Neural progenitor cell (in vitro differentiated cells): ENCODE measurements around the gene TAF4. TPM values are rescaled to one million over a fixed set of nuclear protein-coding genes. Genes with fewer than 3 reads are reported as not detected.

ENCODE experiments used
- DNase-seq: peaks from one replicate; pipeline ENCODE4 v3.0.0-alpha.2; 2016; ENCODE audit warnings: low spot score
- H2AFZ ChIP-seq: fragments of 200-600 bp; sonication (generic); replicated peaks from 2 replicates; pipeline ENCODE4 v1.6.1; 2016; ENCODE audit warnings: antibody characterized with exemption
- H3F3A ChIP-seq: fragments of 200-600 bp; sonication (generic); 2 replicates; pipeline ENCODE4 v1.6.1; 2016; ENCODE audit warnings: antibody characterized with exemption, low read depth
- H3K27ac ChIP-seq: fragments of 200-600 bp; sonication (generic); 2 replicates; pipeline ENCODE4 v1.5.1; 2016; ENCODE audit warnings: mild to moderate bottlenecking
- H3K27me3 ChIP-seq: fragments of 200-600 bp; sonication (generic); 2 replicates; pipeline ENCODE4 v1.6.1; 2016; ENCODE audit warnings: mild to moderate bottlenecking, moderate library complexity
- H3K36me3 ChIP-seq: fragments of 200-600 bp; sonication (generic); 2 replicates; pipeline ENCODE4 v1.5.1; 2016
- H3K4me1 ChIP-seq: fragments of 200-600 bp; sonication (generic); 2 replicates; pipeline ENCODE4 v1.6.1; 2016; ENCODE audit warnings: mixed run types
- H3K4me2 ChIP-seq: fragments of 200-600 bp; sonication (generic); 2 replicates; pipeline ENCODE4 v1.6.1; 2016
- H3K4me3 ChIP-seq: fragments of 200-600 bp; sonication (generic); 2 replicates; pipeline ENCODE4 v1.5.1; 2016
- H3K79me2 ChIP-seq: fragments of 200-600 bp; sonication (generic); 2 replicates; pipeline ENCODE4 v1.6.1; 2016; ENCODE audit warnings: low read depth
- H3K9ac ChIP-seq: fragments of 200-600 bp; sonication (generic); 2 replicates; pipeline ENCODE4 v1.6.1; 2016
- H3K9me3 ChIP-seq: fragments of 200-600 bp; sonication (generic); 2 replicates; pipeline ENCODE4 v1.5.1; 2016; ENCODE audit warnings: low read depth
- H4K20me1 ChIP-seq: fragments of 200-600 bp; sonication (generic); 2 replicates; pipeline ENCODE4 v1.6.1; 2016; ENCODE audit warnings: low read depth
- H3K27ac Mint-ChIP-seq: 3 replicates; pipeline ENCODE4 v1.8.0; 2021; ENCODE audit warnings: mixed read lengths
- H3K27me3 Mint-ChIP-seq: 2 replicates; pipeline ENCODE4 v1.8.0; 2022; ENCODE audit warnings: low read depth, mild to moderate bottlenecking, inconsistent platforms, moderate library complexity, mixed read lengths; ENCODE audit not compliant: insufficient read depth
- H3K36me3 Mint-ChIP-seq: 3 replicates; pipeline ENCODE4 v1.8.0; 2021; ENCODE audit warnings: mixed read lengths
- H3K4me1 Mint-ChIP-seq: 3 replicates; pipeline ENCODE4 v1.8.0; 2021; ENCODE audit warnings: mixed read lengths
- H3K4me3 Mint-ChIP-seq: 3 replicates; pipeline ENCODE4 v1.8.0; 2021; ENCODE audit warnings: mild to moderate bottlenecking, moderate library complexity, mixed read lengths
- H3K9me3 Mint-ChIP-seq: 3 replicates; pipeline ENCODE4 v1.8.0; 2020; ENCODE audit warnings: mixed read lengths
- CTCF ChIP-seq: fragments of 200-600 bp; sonication (generic); IDR thresholded peaks from 2 replicates; pipeline ENCODE4 v1.5.1; 2017; ENCODE audit warnings: antibody characterized with exemption, mild to moderate bottlenecking
- EZH2 ChIP-seq: fragments of 200-600 bp; sonication (generic); IDR thresholded peaks from 2 replicates; pipeline ENCODE4 v1.6.1; 2017; ENCODE audit warnings: antibody characterized with exemption, mild to moderate bottlenecking, moderate library complexity
- EZH2phosphoT487 ChIP-seq: fragments of 200-600 bp; sonication (generic); IDR thresholded peaks from 2 replicates; pipeline ENCODE4 v1.6.1; 2017; ENCODE audit warnings: antibody characterized with exemption
- total RNA-seq: library from RNA; depleted of rRNA; stranded (reverse); fragments of >200 nt; gene quantifications from 2 replicates; pipeline ENCODE4 v1.2.3, GENCODE V29; 2015; ENCODE audit warnings: low replicate concordance

Gene TAF4
- total RNA-seq, 1 donor from 2014 or later: 9.9 TPM

GRCh38 chr20:61935926-61936700, 129.6 kb downstream of the TAF4 start:
- no peaks in the 10 kb centered on the region for H3K9me3 ChIP-seq
- TF ChIP-seq CTCF (no peak), EZH2 (no peak), EZH2phosphoT487 (no peak)
- Mint-ChIP-seq H3K27me3 (peaks cover 2% of the 10 kb centered on the region), H3K4me1 (peaks cover 10% of the 10 kb centered on the region), H3K4me3 (no peak overlapping the region), H3K27ac (peak overlapping the region; percentile 76), H3K9me3 (no peaks in the 10 kb centered on the region), H3K36me3 (peaks cover 6% of the 10 kb centered on the region)
- H3K27ac ChIP-seq: no peak overlapping the region
- H3K79me2 ChIP-seq: no peaks in the 10 kb centered on the region
- H3K4me3 ChIP-seq: no peak overlapping the region
- no peaks in the 10 kb centered on the region for H3K36me3 ChIP-seq
- H3F3A ChIP-seq: peaks cover 4% of the 10 kb centered on the region
- no peaks in the 10 kb centered on the region for H4K20me1 ChIP-seq
- no peak for DNase-seq
- no peak overlapping the region for H2AFZ ChIP-seq
- no peaks in the 10 kb centered on the region for H3K27me3 ChIP-seq
- no peak overlapping the region for H3K9ac ChIP-seq
- no peak overlapping the region for H3K4me2 ChIP-seq
- peaks cover 10% of the 10 kb centered on the region for H3K4me1 ChIP-seq

DNA sequence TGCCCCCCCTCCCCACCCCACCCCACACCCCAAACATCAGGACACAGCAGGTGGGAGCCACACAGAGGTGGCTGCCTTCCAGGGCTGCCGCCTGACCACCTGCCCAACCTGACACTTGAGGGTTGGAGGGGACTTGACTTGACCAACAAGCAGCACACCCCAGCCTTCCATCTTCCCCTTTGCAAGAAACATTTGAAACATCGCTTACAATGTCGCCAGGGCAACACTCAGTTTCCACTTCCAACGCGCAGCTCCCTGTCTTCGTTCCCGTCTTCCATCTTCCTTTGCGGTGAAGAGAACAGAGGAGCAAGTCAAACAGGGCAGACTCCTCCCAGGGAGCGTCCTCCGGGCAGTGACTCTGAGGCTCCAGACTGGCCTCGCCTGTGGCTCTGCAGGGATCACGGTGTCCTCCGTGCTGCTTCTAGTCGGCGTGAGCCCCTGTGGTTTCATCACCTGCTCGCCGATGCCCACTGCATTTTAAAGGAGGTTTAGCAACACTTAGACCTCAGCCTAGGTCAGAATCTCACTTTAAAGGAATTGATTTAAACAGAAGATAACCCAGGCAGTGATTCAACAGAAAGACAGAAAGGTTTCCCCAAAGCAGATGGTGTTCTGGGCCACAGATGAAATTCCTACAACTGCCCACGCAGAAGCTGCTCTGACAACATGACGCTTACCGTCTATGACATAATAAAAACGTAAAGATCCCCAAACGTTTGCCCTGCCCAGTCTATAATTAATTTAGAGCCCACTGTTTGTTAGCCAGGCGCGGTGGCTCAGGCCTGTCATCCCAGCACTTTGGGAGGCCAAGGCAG, 130.8 kb downstream of the TAF4 start:
- Histone ChIP-seq H3K9me3 (no peaks in the 10 kb centered on the region), H3K27ac (no peak overlapping the region), H3K4me2 (no peak overlapping the region), H3K79me2 (no peaks in the 10 kb centered on the region), H2AFZ (no peak overlapping the region), H4K20me1 (no peaks in the 10 kb centered on the region), H3K27me3 (no peaks in the 10 kb centered on the region), H3K4me3 (no peak overlapping the region), H3K4me1 (peaks cover 10% of the 10 kb centered on the region), H3F3A (peaks cover 4% of the 10 kb centered on the region), H3K36me3 (no peaks in the 10 kb centered on the region), H3K9ac (no peak overlapping the region)
- Mint-ChIP-seq H3K4me3 (no peak overlapping the region), H3K27ac (no peak overlapping the region), H3K27me3 (peaks cover 2% of the 10 kb centered on the region), H3K9me3 (no peaks in the 10 kb centered on the region), H3K36me3 (peaks cover 6% of the 10 kb centered on the region), H3K4me1 (peaks cover 10% of the 10 kb centered on the region)
- TF ChIP-seq EZH2phosphoT487 (no peak), CTCF (no peak), EZH2 (no peak)
- DNase-seq: no peak

DNA sequence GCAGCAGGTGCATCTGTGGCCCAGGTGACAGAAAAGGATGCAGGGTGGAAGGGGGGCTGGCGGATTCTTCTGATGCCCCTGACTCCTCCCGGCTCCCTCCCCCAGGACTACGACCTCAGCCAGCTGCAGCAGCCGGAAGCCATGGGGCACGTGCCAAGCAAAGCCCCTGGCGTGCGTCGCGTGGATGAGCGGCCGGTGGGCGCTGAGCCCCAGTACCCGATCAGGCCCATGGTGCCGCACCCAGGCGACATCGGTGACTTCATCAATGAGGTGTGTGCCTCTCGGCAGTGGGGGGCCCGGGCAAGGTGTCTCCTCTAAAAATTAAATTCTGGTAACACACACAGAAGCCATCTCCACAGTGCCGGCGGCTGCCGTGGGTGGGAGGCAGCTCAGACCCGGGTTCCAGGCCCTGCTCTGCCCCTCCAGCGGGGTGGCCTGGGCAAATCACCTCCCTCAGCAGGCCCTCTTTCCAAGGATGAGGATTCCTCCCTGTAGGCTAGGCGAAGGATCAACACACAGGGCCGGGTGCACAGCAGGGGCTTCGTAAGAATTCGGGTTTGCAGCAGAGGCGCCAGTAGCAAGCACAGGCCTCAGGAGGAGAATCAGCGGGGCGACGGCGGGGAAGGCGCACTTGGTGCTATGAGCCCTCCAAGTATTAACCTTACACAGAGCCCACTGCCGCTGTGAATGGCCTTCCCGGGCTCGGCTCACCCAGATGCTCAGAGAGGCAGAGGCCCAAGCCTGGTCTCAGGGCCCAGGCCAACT, 131.5 kb downstream of the TAF4 start:
- H3F3A ChIP-seq: peaks cover 4% of the 10 kb centered on the region
- peak; percentile 39 for DNase-seq
- peaks cover 10% of the 10 kb centered on the region for H3K4me1 ChIP-seq
- H3K4me1 Mint-ChIP-seq: peaks cover 10% of the 10 kb centered on the region
- H3K36me3 ChIP-seq: no peaks in the 10 kb centered on the region
- no peak for TF ChIP-seq EZH2
- TF ChIP-seq EZH2phosphoT487: no peak
- TF ChIP-seq CTCF: no peak
- no peaks in the 10 kb centered on the region for H3K9me3 ChIP-seq
- no peak overlapping the region for H3K27ac Mint-ChIP-seq
- no peak overlapping the region for H3K27ac ChIP-seq
- no peak overlapping the region for H2AFZ ChIP-seq
- H3K79me2 ChIP-seq: no peaks in the 10 kb centered on the region
- H3K4me2 ChIP-seq: no peak overlapping the region
- no peaks in the 10 kb centered on the region for H4K20me1 ChIP-seq
- no peak overlapping the region for H3K9ac ChIP-seq
- H3K27me3 Mint-ChIP-seq: peaks cover 2% of the 10 kb centered on the region
- H3K27me3 ChIP-seq: no peaks in the 10 kb centered on the region
- no peak overlapping the region for H3K4me3 ChIP-seq
- H3K9me3 Mint-ChIP-seq: no peaks in the 10 kb centered on the region
- peaks cover 6% of the 10 kb centered on the region for H3K36me3 Mint-ChIP-seq
- no peak overlapping the region for H3K4me3 Mint-ChIP-seq
